A549 (cell line): ENCODE results near the gene IGF2BP1. TPM values are rescaled to one million over a fixed set of nuclear protein-coding genes. Genes with fewer than 3 reads are reported as not detected.
A peak's percentile ranks its signal among the peaks of the same experiment; 100 is the strongest.

Experiments
- ATAC-seq, 2 experiments: fragments of 200-7000 bp in 1 of 2; fragments of >200 bp in 1 of 2; cut with Nextera tagmentation in 1 of 2; cut with Tn5 transposase in 1 of 2; 3 replicates each; pipeline versions ENCODE4 v1.8.0 to v1.9.1; 2018 to 2020; ENCODE audit warnings: mild to moderate bottlenecking in 1 of 2, moderate library complexity in 1 of 2
- CTCF ChIA-PET: fragments of 300-600 bp; sonication (Branson Sonifier 250); formaldehyde crosslinking; extraction: SDS; loops from one replicate; lab custom pipeline; 2021; ENCODE audit warnings: antibody characterized with exemption, inconsistent platforms; lab: Yijun Ruan, JAX
- POLR2A ChIA-PET: fragments of 350-600 bp; formaldehyde crosslinking; extraction: SDS; loops from one replicate; lab custom pipeline; 2021; ENCODE audit warnings: antibody characterized with exemption, inconsistent platforms; lab: Yijun Ruan, JAX
- DNase-seq, 2 experiments: peaks; one replicate each; pipeline versions ENCODE4 v3.0.0 to v3.0.0-alpha.2; 2011 to 2016; ENCODE audit warnings: low read depth in 1 of 2, low spot score in 1 of 2
- FAIRE-seq: peaks from 2 replicates; lab custom pipeline; 2011; peaks lifted over from hg19 to GRCh38; lab: Jason Lieb, UNC
- H3K27ac ChIP-seq, 2 experiments: fragments of >200 bp; sonication (Bioruptor Twin); formaldehyde crosslinking; 3 replicates each; pipeline ENCODE4 v1.5.1; 2016 to 2017
- H3K4me1 ChIP-seq: fragments of >200 bp; sonication (Bioruptor Twin); formaldehyde crosslinking; 3 replicates; pipeline ENCODE4 v1.6.1; 2016
- H3K4me2 ChIP-seq: fragments of >200 bp; sonication (Bioruptor Twin); formaldehyde crosslinking; 3 replicates; pipeline ENCODE4 v1.6.1; 2016
- H3K4me3 ChIP-seq: fragments of >200 bp; sonication (Bioruptor Twin); formaldehyde crosslinking; 3 replicates; pipeline ENCODE4 v1.5.1; 2016
- H3K9me3 ChIP-seq: fragments of >200 bp; sonication (Bioruptor Twin); formaldehyde crosslinking; 3 replicates; pipeline ENCODE4 v1.6.1; 2016
- CEBPB ChIP-seq, 2 experiments: fragments of >200 bp in 1 of 2; sonication (Bioruptor Twin) in 1 of 2; formaldehyde crosslinking in 1 of 2; IDR thresholded peaks; 2 replicates each; pipeline ENCODE4 v1.6.1; 2012 to 2016
- CHD2 ChIP-seq: fragments of 150-350 bp; IDR thresholded peaks from 2 replicates; pipeline ENCODE4 v1.6.1; 2014; ENCODE audit warnings: low read length; ENCODE audit not compliant: partially characterized antibody
- FOSB ChIP-seq: fragments of 250-450 bp; sonication (Bioruptor Pico); IDR thresholded peaks from 2 replicates; pipeline ENCODE4 v1.5.0; 2020; ENCODE audit warnings: mild to moderate bottlenecking, moderate library complexity
- FOSL2 ChIP-seq, 2 experiments: fragments of 450-650 bp in 1 of 2; fragments of >200 bp in 1 of 2; sonication (Bioruptor Twin) in 1 of 2; formaldehyde crosslinking; IDR thresholded peaks; 2 replicates each; pipeline versions ENCODE4 v1.5.0 to v1.6.1; 2016 to 2020; ENCODE audit warnings: mild to moderate bottlenecking in 1 of 2, moderate library complexity in 1 of 2
- GATA3 ChIP-seq: IDR thresholded peaks from 2 replicates; pipeline ENCODE4 v1.6.1; 2012; ENCODE audit warnings: borderline replicate concordance
- JUN ChIP-seq, 2 experiments: fragments of >200 bp; sonication (Bioruptor Twin); formaldehyde crosslinking; IDR thresholded peaks; 2 replicates in 1 of 2; 3 replicates in 1 of 2; pipeline ENCODE4 v1.6.1; 2016 to 2017
- MAFK ChIP-seq: fragments of 450-650 bp; IDR thresholded peaks from 2 replicates; pipeline ENCODE4 v1.6.1; 2014; ENCODE audit not compliant: partially characterized antibody
- POLR2A ChIP-seq: IDR thresholded peaks from 2 replicates; pipeline ENCODE4 v1.6.1; 2012; ENCODE audit warnings: mild to moderate bottlenecking, low read length
- RAD21 ChIP-seq, 2 experiments: fragments of >200 bp in 1 of 2; sonication (Bioruptor Twin) in 1 of 2; formaldehyde crosslinking in 1 of 2; IDR thresholded peaks in 1 of 2; conservative IDR thresholded peaks in 1 of 2; 2 replicates in 1 of 2; 3 replicates in 1 of 2; pipeline ENCODE4 v1.6.1; 2012 to 2018; ENCODE audit warnings: inconsistent platforms in 1 of 2
- RCOR1 ChIP-seq: fragments of 150-350 bp; IDR thresholded peaks from 2 replicates; pipeline ENCODE4 v1.6.1; 2014; ENCODE audit warnings: antibody characterized with exemption, low read length, low read depth
- SMC3 ChIP-seq: fragments of >200 bp; sonication (Bioruptor Twin); formaldehyde crosslinking; IDR thresholded peaks from 3 replicates; pipeline ENCODE4 v1.6.1; 2018; ENCODE audit warnings: inconsistent platforms
- SREBF2 ChIP-seq: fragments of 450-650 bp; IDR thresholded peaks from 2 replicates; pipeline ENCODE4 v1.6.1; 2014; ENCODE audit warnings: mild to moderate bottlenecking, moderate library complexity
- ZFP36 ChIP-seq: fragments of 450-650 bp; IDR thresholded peaks from 2 replicates; pipeline ENCODE4 v1.6.1; 2014; ENCODE audit warnings: borderline replicate concordance; ENCODE audit not compliant: partially characterized antibody
- ZNF302 ChIP-seq: fragments of 250-450 bp; sonication (Bioruptor Pico); IDR thresholded peaks from 2 replicates; pipeline ENCODE4 v1.9.0; 2021; ENCODE audit warnings: inconsistent platforms, mild to moderate bottlenecking, moderate library complexity
- WGBS: methylation state at CpG from one replicate; pipeline ENCODE4 v1.1.6; 2017; ENCODE audit errors: missing lambda C conversion rate; 5-methylcytosine and 5-hydroxymethylcytosine counted together
- polyA plus RNA-seq, 4 experiments: library from polyadenylated mRNA; depleted of rRNA in 3 of 4; stranded (reverse); fragments of >200 nt; fragmentation: RNase III in 1 of 4; extraction: RNeasy Plus Mini Kit Qiagen cat#74134 plus additional on column Dnase treatment in 1 of 4; gene quantifications; 2 replicates in 3 of 4; 3 replicates in 1 of 4; pipeline ENCODE4 v1.2.3, GENCODE V29; 2011 to 2017
- TF ChIP-seq, protein P1 (sequence below): fragments of 250-450 bp; sonication (Bioruptor Pico); IDR thresholded peaks from 2 replicates; pipeline ENCODE4 v1.5.0; 2020; ENCODE audit warnings: low read depth, mild to moderate bottlenecking, moderate library complexity
- TF ChIP-seq, protein P2 (sequence below): fragments of >200 bp; sonication (Bioruptor Twin); formaldehyde crosslinking; IDR thresholded peaks from 3 replicates; pipeline ENCODE4 v1.5.1; 2016
- TF ChIP-seq, protein P3 (sequence below): IDR thresholded peaks from 2 replicates; pipeline ENCODE4 v1.6.1; 2012
- TF ChIP-seq, protein P4 (sequence below): IDR thresholded peaks from 2 replicates; pipeline ENCODE4 v1.6.1; 2012; ENCODE audit warnings: low read depth, borderline replicate concordance
- TF ChIP-seq, protein P5 (sequence below): IDR thresholded peaks from 2 replicates; pipeline ENCODE4 v1.6.1; 2012
- TF ChIP-seq, protein P6 (sequence below): fragments of >200 bp; sonication (Bioruptor Twin); formaldehyde crosslinking; IDR thresholded peaks from 3 replicates; pipeline ENCODE4 v1.6.1; 2016

IGF2BP1 gene
- polyA plus RNA-seq, 2 of the 4 experiments (the other 2 are of a cell fraction): 26.2 to 40.3 TPM

DNA sequence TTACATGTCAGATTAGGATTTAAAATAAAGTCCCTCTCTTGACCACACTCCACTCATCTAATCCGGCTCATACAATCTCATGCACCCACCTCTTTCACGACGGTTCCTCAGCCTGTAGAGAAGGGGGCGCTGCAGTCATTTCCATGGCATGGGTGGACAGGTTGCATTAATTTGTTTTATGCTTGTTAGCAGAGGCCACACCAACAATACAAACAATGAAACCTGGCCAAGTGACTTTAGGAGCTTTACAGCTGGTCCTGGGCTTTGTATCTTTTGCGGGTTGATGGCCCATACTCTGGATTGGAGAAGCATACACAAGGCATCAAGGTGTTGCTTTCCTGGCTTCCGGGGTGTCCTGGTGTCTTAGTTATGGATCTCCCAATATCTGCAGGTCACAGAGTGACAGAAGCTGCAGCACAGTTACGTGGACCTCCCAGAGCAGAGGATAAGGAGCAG is 42.9 kb upstream of the IGF2BP1 start (continued):
- TF ChIP-seq, protein P1, sequence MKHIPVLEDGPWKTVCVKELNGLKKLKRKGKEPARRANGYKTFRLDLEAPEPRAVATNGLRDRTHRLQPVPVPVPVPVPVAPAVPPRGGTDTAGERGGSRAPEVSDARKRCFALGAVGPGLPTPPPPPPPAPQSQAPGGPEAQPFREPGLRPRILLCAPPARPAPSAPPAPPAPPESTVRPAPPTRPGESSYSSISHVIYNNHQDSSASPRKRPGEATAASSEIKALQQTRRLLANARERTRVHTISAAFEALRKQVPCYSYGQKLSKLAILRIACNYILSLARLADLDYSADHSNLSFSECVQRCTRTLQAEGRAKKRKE (CRISPR knock-in tag): no peak
- TF ChIP-seq, all 56 proteins: peak for 7

DNA sequence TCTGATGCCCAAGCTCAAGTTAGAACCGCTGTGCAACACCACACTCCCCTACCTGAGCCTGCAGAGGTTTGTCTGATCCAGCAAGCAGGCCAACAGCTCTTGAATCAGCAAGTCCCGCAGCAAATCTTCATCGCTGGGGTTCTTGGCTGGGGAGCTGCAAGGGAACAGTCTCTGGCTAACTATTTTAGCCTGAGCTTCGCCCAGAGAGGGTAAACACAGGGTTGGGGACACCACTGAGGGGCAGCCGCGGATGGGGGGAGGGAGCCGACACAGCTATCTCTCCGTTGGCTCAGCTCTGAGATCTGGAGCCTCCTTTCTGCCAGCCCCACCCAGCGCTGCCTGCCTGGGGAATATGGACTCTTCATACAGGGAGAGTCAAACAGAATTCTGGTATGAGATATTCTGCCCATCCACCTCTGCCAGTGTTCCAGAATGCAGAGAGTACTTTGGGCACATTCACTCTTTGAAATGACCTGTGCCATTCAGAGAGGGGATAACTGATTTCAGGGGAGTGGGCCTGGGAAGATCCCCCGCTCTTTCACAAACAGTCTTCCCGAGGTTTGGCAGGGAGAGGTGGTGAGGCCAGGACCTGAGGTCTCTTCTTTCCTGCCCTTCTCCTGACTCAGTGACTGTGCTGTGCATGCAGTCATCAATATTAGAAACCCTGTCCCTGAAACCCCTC is 36.2 kb upstream of the IGF2BP1 start:
- ChIA-PET CTCF (interaction anchor here (0.5 to 5.6 kb wide), 23 partner anchors 9 to 265 kb away, joined by 3 to 68 read pairs (median 4); partner anchors contain the start of genes IGF2BP1 and SNF8), POLR2A (interaction anchor here (0.8 to 5.3 kb wide), 16 partner anchors 8 to 232 kb away, joined by 3 to 156 read pairs (median 4); partner anchors contain the start of genes ATP5MC1, IGF2BP1, SNF8 and UBE2Z)
- 0% methylated on average over 11 of the region's 11 CpGs for WGBS
- Histone ChIP-seq H3K4me2 (peak overlapping the region; percentile 93), H3K27ac (peak overlapping the region; percentile 94 to 97), H3K9me3 (no peaks in the 10 kb centered on the region), H3K4me1 (peaks cover 56% of the 10 kb centered on the region), H3K4me3 (peak overlapping the region; percentile 30)
- TF ChIP-seq SREBF2 (no peak), JUN (IDR thresholded peaks at IDR 0.05) (peak in 1 of 2 experiments; percentile 37; a peak in 1 of 5 replicates), GATA3 (0 out of 2 replicates have a peak, but pooled peaks have one; percentile 23), RAD21 (conservative IDR thresholded peaks at IDR 0.05 in 1 of 2, IDR thresholded peaks at IDR 0.05 in 1 of 2) (peak; percentile 30 to 61), MAFK (no peak), ZNF302 (CRISPR knock-in tag) (no peak), SMC3 (peak; percentile 59)
- TF ChIP-seq, protein P2, sequence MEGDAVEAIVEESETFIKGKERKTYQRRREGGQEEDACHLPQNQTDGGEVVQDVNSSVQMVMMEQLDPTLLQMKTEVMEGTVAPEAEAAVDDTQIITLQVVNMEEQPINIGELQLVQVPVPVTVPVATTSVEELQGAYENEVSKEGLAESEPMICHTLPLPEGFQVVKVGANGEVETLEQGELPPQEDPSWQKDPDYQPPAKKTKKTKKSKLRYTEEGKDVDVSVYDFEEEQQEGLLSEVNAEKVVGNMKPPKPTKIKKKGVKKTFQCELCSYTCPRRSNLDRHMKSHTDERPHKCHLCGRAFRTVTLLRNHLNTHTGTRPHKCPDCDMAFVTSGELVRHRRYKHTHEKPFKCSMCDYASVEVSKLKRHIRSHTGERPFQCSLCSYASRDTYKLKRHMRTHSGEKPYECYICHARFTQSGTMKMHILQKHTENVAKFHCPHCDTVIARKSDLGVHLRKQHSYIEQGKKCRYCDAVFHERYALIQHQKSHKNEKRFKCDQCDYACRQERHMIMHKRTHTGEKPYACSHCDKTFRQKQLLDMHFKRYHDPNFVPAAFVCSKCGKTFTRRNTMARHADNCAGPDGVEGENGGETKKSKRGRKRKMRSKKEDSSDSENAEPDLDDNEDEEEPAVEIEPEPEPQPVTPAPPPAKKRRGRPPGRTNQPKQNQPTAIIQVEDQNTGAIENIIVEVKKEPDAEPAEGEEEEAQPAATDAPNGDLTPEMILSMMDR: peak; percentile 9; the same call in 1 of the 3 replicates
- TF ChIP-seq, protein P3, sequence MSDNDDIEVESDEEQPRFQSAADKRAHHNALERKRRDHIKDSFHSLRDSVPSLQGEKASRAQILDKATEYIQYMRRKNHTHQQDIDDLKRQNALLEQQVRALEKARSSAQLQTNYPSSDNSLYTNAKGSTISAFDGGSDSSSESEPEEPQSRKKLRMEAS: peak; percentile 50
- TF ChIP-seq, protein P4, sequence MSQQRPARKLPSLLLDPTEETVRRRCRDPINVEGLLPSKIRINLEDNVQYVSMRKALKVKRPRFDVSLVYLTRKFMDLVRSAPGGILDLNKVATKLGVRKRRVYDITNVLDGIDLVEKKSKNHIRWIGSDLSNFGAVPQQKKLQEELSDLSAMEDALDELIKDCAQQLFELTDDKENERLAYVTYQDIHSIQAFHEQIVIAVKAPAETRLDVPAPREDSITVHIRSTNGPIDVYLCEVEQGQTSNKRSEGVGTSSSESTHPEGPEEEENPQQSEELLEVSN: peak; percentile 18; the same call in 1 of the 2 replicates
- TF ChIP-seq, protein P5, sequence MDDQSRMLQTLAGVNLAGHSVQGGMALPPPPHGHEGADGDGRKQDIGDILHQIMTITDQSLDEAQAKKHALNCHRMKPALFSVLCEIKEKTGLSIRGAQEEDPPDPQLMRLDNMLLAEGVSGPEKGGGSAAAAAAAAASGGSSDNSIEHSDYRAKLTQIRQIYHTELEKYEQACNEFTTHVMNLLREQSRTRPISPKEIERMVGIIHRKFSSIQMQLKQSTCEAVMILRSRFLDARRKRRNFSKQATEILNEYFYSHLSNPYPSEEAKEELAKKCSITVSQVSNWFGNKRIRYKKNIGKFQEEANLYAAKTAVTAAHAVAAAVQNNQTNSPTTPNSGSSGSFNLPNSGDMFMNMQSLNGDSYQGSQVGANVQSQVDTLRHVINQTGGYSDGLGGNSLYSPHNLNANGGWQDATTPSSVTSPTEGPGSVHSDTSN: no peak
- FAIRE-seq: no peak
- ATAC-seq: peak; percentile 82 to 83
- DNase-seq: peak in 1 of 2 experiments; percentile 69

DNA sequence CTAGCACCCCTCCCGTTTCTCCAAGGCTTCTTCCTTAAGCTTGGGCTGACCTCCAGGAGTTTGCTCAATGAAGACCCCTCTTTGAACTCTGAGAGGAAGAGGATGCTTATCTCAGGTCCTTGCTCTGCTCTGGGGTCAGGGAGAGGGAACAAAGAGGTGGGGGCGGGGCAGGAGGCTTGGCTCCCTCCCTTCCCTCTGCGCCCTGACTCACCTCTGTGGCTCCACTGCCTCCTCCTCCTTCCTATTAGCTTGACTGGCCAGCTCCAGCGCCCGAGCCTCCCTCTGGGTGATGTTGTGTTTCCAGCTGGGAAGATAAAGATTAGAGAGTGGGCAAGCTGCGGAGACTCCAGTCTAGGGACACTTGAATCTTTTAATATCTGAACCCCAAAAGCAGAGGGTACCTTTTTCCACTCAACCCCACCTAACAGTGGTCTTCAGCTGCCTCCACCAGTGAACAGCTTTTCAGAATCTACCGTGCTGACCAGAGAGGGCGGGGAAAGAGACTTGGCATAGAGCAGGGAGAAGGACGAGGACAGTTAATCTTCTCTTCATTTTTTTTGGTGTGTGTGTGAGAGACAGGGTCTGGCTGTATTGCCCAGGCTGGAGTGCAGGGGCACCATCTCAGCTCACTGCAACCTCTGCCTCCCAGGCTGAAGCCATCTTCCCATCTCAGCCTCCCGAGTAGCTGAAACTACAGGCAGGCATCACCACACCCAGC is 35.5 kb upstream of the IGF2BP1 start:
- Histone ChIP-seq H3K27ac (peak overlapping the region; percentile 94 to 97), H3K4me2 (peak overlapping the region; percentile 93), H3K9me3 (no peaks in the 10 kb centered on the region), H3K4me1 (peaks cover 53% of the 10 kb centered on the region), H3K4me3 (peak overlapping the region; percentile 30)
- DNase-seq: peak; percentile 83 to 86
- TF ChIP-seq, protein P3: peak; percentile 24; the same call in 1 of the 2 replicates
- TF ChIP-seq ZFP36 (no peak), RAD21 (conservative IDR thresholded peaks at IDR 0.05 in 1 of 2, IDR thresholded peaks at IDR 0.05 in 1 of 2) (peak in 1 of 2 experiments; percentile 15; a peak in 2 of 5 replicates), FOSB (peak; percentile 63; the same call in 1 of the 2 replicates), CHD2 (peak; percentile 42), GATA3 (peak; percentile 66; the same call in 1 of the 2 replicates), RCOR1 (no peak), POLR2A (no peak; the same call in none of the 2 replicates), JUN (IDR thresholded peaks at IDR 0.05) (peak in 1 of 2 experiments; percentile 68; a peak in 3 of 5 replicates), FOSL2 (IDR thresholded peaks at IDR 0.05) (peak; percentile 49), FOSL2 (CRISPR knock-in tag; IDR thresholded peaks at IDR 0.05) (peak; percentile 84), CEBPB (IDR thresholded peaks at IDR 0.05) (peak in 1 of 2 experiments; percentile 42; a peak in 1 of 4 replicates)
- TF ChIP-seq, protein P4: peak; percentile 32; the same call in 1 of the 2 replicates
- TF ChIP-seq, protein P6, sequence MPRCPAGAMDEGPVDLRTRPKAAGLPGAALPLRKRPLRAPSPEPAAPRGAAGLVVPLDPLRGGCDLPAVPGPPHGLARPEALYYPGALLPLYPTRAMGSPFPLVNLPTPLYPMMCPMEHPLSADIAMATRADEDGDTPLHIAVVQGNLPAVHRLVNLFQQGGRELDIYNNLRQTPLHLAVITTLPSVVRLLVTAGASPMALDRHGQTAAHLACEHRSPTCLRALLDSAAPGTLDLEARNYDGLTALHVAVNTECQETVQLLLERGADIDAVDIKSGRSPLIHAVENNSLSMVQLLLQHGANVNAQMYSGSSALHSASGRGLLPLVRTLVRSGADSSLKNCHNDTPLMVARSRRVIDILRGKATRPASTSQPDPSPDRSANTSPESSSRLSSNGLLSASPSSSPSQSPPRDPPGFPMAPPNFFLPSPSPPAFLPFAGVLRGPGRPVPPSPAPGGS: 0 out of 3 replicates have a peak, but pooled peaks have one; percentile 37
- WGBS: 5% methylated on average over 10 of the region's 10 CpGs
- ChIA-PET CTCF (interaction anchor here (0.6 to 5.6 kb wide), 20 partner anchors 7 to 266 kb away, joined by 3 to 68 read pairs (median 4); partner anchors contain the start of gene IGF2BP1), POLR2A (interaction anchor here (0.6 to 5.3 kb wide), 15 partner anchors 9 to 358 kb away, joined by 3 to 156 read pairs (median 4); partner anchors contain the start of genes ATP5MC1, IGF2BP1 and SNF8)
- ATAC-seq: peak; percentile 91 to 94
- FAIRE-seq: no peak
